Esophagus (tissue), 2 donors: ENCODE data around the gene ABHD15. TPM values are rescaled to one million over a fixed set of nuclear protein-coding genes. Genes with fewer than 3 reads are reported as not detected.

Experiments
- H3K27ac ChIP-seq, 2 donors: one replicate each; pipeline ENCODE4 v1.5.1; 2013; ENCODE audit warnings: low read depth in 2 of 2, mild to moderate bottlenecking in 2 of 2, inconsistent platforms in 1 of 2, low read length in 1 of 2, moderate library complexity in 1 of 2
- H3K27me3 ChIP-seq, 2 donors: one replicate each; pipeline ENCODE4 v1.6.1; 2013; ENCODE audit warnings: low read length in 2 of 2, control low read depth in 1 of 2, mild to moderate bottlenecking in 1 of 2; ENCODE audit not compliant: insufficient read depth in 2 of 2, control insufficient read depth in 1 of 2
- H3K36me3 ChIP-seq, 2 donors: one replicate each; pipeline ENCODE4 v1.6.1; 2013; ENCODE audit warnings: low read length in 1 of 2; ENCODE audit not compliant: control insufficient read depth in 2 of 2, insufficient read depth in 2 of 2
- H3K4me1 ChIP-seq, 2 donors: one replicate each; pipeline ENCODE4 v1.6.1; 2013; ENCODE audit warnings: low read length in 1 of 2; ENCODE audit not compliant: control insufficient read depth in 2 of 2, insufficient read depth in 2 of 2
- H3K4me3 ChIP-seq, 2 donors: one replicate each; pipeline ENCODE4 v1.5.1; 2013; ENCODE audit warnings: low read length in 2 of 2, mild to moderate bottlenecking in 2 of 2, low read depth in 1 of 2, moderate library complexity in 1 of 2
- H3K9me3 ChIP-seq, 2 donors: one replicate each; pipeline ENCODE4 v1.6.1; 2013; ENCODE audit warnings: mild to moderate bottlenecking in 2 of 2, low read depth in 1 of 2, low read length in 1 of 2, moderate library complexity in 1 of 2; ENCODE audit not compliant: control insufficient read depth in 2 of 2, insufficient read depth in 1 of 2
- WGBS, 2 donors: extraction: QIAGEN DNeasy Blood & Tissue Kit; methylation state at CpG; one replicate each; pipeline ENCODE4 v1.1.7; 2013; 5-methylcytosine and 5-hydroxymethylcytosine counted together
- polyA plus RNA-seq, 2 donors: library from polyadenylated mRNA; stranded (reverse); fragments of 200-250 nt; gene quantifications; one replicate each; pipeline ENCODE4 v1.2.3, GENCODE V29; 2013
- donor health status: healthy with polysubstance abuse.
- donor health status: Bipolar disorder and iron deficiency.

Gene ABHD15
- polyA plus RNA-seq, 2 donors = 2.6 to 3.0 TPM

DNA sequence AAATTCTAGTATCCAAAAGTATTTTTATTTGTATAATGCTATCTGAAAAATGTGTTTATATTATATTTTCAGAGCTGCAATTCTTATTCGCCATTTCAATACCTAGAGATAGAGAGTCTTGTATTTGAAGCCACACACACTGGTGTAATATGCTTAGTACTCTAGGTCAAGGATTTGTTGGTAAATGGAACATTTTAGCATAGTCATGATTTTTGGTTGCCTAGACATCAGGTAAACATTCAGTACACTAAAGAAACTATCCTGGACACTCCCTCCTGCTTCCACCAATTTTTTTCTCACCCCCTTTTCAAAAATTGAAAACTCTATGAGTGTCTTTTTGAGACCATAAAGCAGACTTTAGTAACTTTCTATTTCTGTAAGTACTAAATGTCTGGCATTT lies 20.8 kb downstream of the ABHD15 start:
- H3K27ac ChIP-seq = no peak overlapping the region
- H3K36me3 ChIP-seq = peaks cover 0 to 9% of the 10 kb centered on the region in 2 donors
- H3K4me3 ChIP-seq = no peak overlapping the region
- no peaks in the 10 kb centered on the region for H3K27me3 ChIP-seq
- H3K9me3 ChIP-seq = no peaks in the 10 kb centered on the region
- 84 to 89% methylated on average over 1 of the region's 1 CpG for WGBS, 2 donors
- H3K4me1 ChIP-seq = no peaks in the 10 kb centered on the region

DNA sequence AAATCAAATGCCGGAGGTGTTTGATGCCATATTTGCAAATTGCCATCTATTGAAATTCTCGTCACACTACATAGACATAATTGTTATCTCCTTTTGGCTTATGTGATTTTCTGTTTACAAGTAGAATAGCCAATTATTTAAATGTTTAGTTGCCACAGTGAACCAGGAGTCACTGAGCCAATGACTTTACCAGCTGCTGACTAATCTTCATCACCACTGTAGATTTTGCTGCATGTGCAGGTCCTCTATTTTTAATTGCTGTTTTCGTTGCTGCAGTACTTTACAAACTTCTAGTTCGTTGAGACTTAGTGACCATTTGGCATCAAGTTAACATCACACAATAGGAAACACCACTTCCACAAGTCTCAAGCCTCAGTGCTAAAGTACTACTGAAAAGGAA lies 22.8 kb downstream of the ABHD15 start:
- H3K27me3 ChIP-seq = no peaks in the 10 kb centered on the region
- H3K36me3 ChIP-seq = peaks cover 0 to 9% of the 10 kb centered on the region in 2 donors
- H3K9me3 ChIP-seq = no peaks in the 10 kb centered on the region
- 84 to 88% methylated on average over 4 of the region's 4 CpGs for WGBS, 2 donors
- no peaks in the 10 kb centered on the region for H3K4me1 ChIP-seq
- H3K4me3 ChIP-seq = no peak overlapping the region
- no peak overlapping the region for H3K27ac ChIP-seq

DNA sequence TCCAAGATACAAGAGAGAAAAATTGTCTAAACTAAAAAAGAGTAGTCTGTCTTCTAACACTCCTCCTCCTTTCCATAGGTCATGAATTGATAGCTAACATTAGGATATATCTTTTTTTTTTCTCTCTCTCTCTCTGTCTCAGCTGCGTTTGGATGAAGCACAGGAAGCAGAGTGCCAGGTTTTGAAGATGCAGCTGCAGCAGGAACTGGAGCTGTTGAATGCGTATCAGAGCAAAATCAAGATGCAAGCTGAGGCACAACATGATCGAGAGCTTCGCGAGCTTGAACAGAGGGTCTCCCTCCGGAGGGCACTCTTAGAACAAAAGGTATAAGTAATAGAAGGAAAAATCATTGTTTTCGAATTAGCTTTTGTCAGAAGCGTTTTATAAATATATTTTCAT lies 32.9 kb downstream of the ABHD15 start:
- 89 to 92% methylated on average over 8 of the region's 8 CpGs for WGBS, 2 donors
- Histone ChIP-seq H3K4me1 (no peaks in the 10 kb centered on the region), H3K36me3 (no peaks in the 10 kb centered on the region), H3K27me3 (no peaks in the 10 kb centered on the region), H3K27ac (no peak overlapping the region), H3K4me3 (no peak overlapping the region), H3K9me3 (no peaks in the 10 kb centered on the region)

DNA sequence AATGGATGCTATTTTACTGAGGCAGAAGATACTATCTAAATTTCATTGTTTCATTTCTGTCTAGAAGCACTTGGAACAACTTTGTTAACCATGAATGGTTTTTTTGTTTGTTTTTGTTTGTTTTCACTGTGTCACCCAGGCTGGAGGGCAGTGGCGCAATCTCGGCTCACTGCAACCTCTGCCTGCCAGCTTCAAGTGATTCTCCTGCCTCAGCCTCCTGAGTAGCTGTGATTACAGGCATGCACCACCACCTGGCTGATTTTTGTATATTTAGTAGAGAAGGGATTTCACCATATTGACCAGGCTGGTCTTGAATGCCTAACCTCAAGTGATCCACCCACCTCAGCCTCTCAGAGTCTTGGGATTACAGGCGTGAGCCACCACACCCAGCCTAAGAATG lies 40.5 kb downstream of the ABHD15 start:
- Histone ChIP-seq H3K27me3 (no peaks in the 10 kb centered on the region), H3K36me3 (peaks cover 3% of the 10 kb centered on the region in 2 donors), H3K27ac (no peak overlapping the region), H3K4me3 (no peak overlapping the region), H3K9me3 (no peaks in the 10 kb centered on the region), H3K4me1 (no peaks in the 10 kb centered on the region)
- WGBS, 2 donors = 89 to 91% methylated on average over 3 of the region's 3 CpGs

DNA sequence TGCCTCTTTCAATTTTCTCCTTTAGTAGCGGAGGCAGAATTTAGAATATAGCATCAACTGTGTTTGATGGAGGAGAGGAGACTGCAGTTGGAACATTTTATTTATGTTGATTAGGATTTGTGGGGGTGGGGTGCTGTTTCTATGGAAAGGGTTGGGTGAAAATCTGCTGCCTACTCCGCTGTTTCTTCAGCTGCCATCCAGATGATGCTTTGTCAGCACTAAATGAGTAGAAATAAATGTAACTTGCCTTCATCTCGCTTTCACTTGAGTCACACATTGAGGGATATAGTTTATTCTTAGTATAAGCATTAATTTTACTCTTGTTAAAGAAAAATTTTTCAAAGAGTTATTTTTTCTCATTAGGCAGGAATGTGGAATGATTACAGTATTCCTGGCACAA lies 42.1 kb downstream of the ABHD15 start:
- H3K27ac ChIP-seq = no peak overlapping the region
- H3K27me3 ChIP-seq = no peaks in the 10 kb centered on the region
- 91 to 96% methylated on average over 3 of the region's 3 CpGs for WGBS, 2 donors
- H3K4me1 ChIP-seq = no peaks in the 10 kb centered on the region
- H3K36me3 ChIP-seq = peaks cover 3% of the 10 kb centered on the region in 2 donors
- no peak overlapping the region for H3K4me3 ChIP-seq
- H3K9me3 ChIP-seq = no peaks in the 10 kb centered on the region

DNA sequence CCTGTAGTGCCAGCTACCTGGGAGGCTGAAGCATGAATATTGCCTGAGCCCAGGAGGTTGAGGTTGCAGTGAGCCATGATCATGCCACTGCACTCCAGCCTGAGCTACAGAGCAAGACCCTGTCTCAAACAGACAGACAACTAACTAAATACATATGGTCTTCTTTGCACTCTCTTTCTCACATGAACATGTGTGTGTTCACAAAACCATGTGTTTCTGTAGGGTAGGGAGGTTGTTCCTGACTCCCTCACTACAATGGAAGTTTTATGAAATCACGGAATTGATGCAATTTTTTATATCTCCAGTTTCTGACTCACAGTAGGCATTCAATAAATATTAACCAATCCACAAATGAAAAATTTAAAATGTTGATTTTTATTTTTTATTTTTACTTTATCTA lies 48.5 kb downstream of the ABHD15 start:
- WGBS, 2 donors = 100% methylated on average over 1 of the region's 1 CpG
- H3K36me3 ChIP-seq = peaks cover 9 to 12% of the 10 kb centered on the region in 2 donors
- no peak overlapping the region for H3K27ac ChIP-seq
- no peak overlapping the region for H3K4me3 ChIP-seq
- H3K4me1 ChIP-seq = no peaks in the 10 kb centered on the region
- H3K9me3 ChIP-seq = no peaks in the 10 kb centered on the region
- no peaks in the 10 kb centered on the region for H3K27me3 ChIP-seq

DNA sequence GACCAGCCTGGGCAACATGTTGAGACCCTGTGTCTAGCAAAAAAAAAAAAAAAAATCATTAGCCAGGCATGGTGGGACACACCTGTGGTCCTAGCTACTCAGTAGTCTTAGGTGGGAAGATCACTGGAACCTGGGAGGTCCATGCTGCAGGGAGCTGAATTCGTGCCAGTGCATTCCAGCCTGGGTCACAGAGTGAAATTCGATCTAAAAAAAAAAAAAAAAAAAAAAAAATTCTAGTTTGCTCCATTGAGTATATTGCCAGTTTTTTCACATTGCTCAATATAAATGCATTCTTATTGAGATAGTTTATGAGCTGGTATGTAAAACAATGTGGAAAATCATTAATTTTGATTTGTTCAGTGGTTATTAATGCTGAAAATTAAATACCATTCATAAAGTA lies 52.0 kb downstream of the ABHD15 start:
- Histone ChIP-seq H3K27me3 (no peaks in the 10 kb centered on the region), H3K27ac (no peak overlapping the region), H3K9me3 (no peaks in the 10 kb centered on the region), H3K4me3 (no peak overlapping the region), H3K4me1 (no peaks in the 10 kb centered on the region), H3K36me3 (peaks cover 12% of the 10 kb centered on the region in 2 donors)
- 59 to 80% methylated on average over 2 of the region's 2 CpGs for WGBS, 2 donors

DNA sequence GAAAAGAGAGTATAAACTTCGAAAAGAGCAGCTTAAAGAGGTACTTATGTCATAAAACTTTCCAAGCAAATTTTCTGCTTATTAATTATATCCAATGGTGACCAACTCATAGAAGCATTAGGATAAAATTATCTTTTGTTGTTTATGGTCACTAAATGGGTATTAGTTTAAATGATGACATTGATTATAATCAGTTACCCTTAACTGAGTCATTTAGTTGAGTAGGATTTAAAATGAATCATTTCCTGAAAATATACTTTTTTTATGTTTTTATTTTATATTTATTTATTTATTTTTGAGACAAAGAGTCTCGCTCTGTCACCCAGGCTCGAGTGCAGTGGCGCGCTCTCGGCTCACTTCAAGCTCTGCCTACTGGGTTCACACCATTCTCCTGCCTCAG lies 55.9 kb downstream of the ABHD15 start:
- Histone ChIP-seq H3K36me3 (peaks cover 0 to 7% of the 10 kb centered on the region in 2 donors), H3K4me3 (no peak overlapping the region), H3K4me1 (no peaks in the 10 kb centered on the region), H3K27me3 (no peaks in the 10 kb centered on the region), H3K9me3 (no peaks in the 10 kb centered on the region), H3K27ac (no peak overlapping the region)
- 98 to 99% methylated on average over 6 of the region's 6 CpGs for WGBS, 2 donors

Other genes with a start within 250 kb of the ABHD15 start
- 1 to 10 TPM; 5.4 to 7.9 TPM for gene TAOK1, start 176.7 kb downstream of the ABHD15 start, polyA plus RNA-seq
- 10 to 100 TPM; 30.1 to 43.7 TPM for gene TP53I13, start 1.7 kb upstream of the ABHD15 start, polyA plus RNA-seq
- gene GIT1, start 22.6 kb upstream of the ABHD15 start, polyA plus RNA-seq = 10 to 100 TPM; 22.6 to 30.2 TPM
- gene ANKRD13B, start 26.1 kb upstream of the ABHD15 start, polyA plus RNA-seq = 1 to 10 TPM; 3.5 to 6.5 TPM
- gene CORO6, start 55.9 kb upstream of the ABHD15 start, polyA plus RNA-seq = 10 to 100 TPM; 12.6 to 22.5 TPM